Rectal smooth muscle tissue (tissue), 1 donor: Measurements from ENCODE around the gene DNM1L.

ENCODE experiments used
- H3K27ac ChIP-seq: one replicate; pipeline ENCODE4 v1.7.0; 2013; ENCODE audit warnings: low read depth, low read length, inconsistent platforms
- H3K27me3 ChIP-seq: one replicate; pipeline ENCODE4 v1.7.0; 2013; ENCODE audit warnings: low read length; ENCODE audit not compliant: control insufficient read depth, insufficient read depth
- H3K36me3 ChIP-seq: one replicate; pipeline ENCODE4 v1.7.0; 2013; ENCODE audit warnings: low read length; ENCODE audit not compliant: control insufficient read depth, insufficient read depth
- H3K4me1 ChIP-seq: one replicate; pipeline ENCODE4 v1.7.0; 2013; ENCODE audit warnings: low read length; ENCODE audit not compliant: control insufficient read depth, insufficient read depth
- H3K4me3 ChIP-seq: one replicate; pipeline ENCODE4 v1.7.0; 2013; ENCODE audit warnings: low read length
- H3K9ac ChIP-seq: one replicate; pipeline ENCODE4 v1.7.0; 2013; ENCODE audit warnings: low read length

Gene DNM1L

GRCh38 chr12:32679091-32679919, at the start of gene DNM1L:
TSS of gene DNM1L (plus strand) at chr12:32679301. CDS start at chr12:32679364, 63 bp downstream.
- peak within 1 kb of the TSS; percentile 91 for H3K4me3 ChIP-seq
- no peaks in the 10 kb centered on the region for H3K36me3 ChIP-seq
- H3K27me3 ChIP-seq, result no peaks in the 10 kb centered on the region
- H3K27ac ChIP-seq, result peak within 1 kb of the TSS; percentile 86
- peak within 1 kb of the TSS; percentile 88 for H3K9ac ChIP-seq
- peaks cover 10% of the 10 kb centered on the region for H3K4me1 ChIP-seq

- Histone ChIP-seq H3K36me3 (no peaks in the 10 kb centered on the region), H3K4me3 (no peak overlapping the region), H3K27ac (no peak overlapping the region), H3K4me1 (no peaks in the 10 kb centered on the region), H3K27me3 (no peaks in the 10 kb centered on the region), H3K9ac (no peak overlapping the region)
Measured at GRCh38 chr12:32641287-32641901, 37.7 kb upstream of the DNM1L start.

DNA sequence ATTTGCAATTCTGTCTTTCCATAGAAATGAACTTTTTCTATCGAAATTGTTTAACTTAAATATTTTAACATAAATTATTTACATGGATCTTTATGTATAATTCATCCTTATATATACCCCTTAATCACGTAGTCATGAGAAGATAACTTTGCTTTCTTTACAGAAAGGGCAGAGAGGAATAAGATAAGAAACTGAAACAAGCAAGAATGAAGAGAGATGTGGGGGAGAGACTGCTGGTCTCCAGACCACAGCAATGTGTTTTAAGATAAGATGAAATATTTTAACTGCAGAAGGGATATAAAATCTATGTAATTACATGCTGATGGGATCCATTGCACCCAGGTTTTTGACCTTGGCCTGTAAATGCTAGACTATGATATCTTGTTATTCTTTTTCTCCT, 34.7 kb upstream of the DNM1L start:
- H3K9ac ChIP-seq, result no peak overlapping the region
- no peaks in the 10 kb centered on the region for H3K27me3 ChIP-seq
- H3K4me3 ChIP-seq, result no peak overlapping the region
- no peaks in the 10 kb centered on the region for H3K4me1 ChIP-seq
- no peaks in the 10 kb centered on the region for H3K36me3 ChIP-seq
- H3K27ac ChIP-seq, result no peak overlapping the region

- H3K27ac ChIP-seq, result no peak overlapping the region
- H3K4me3 ChIP-seq, result no peak overlapping the region
- H3K4me1 ChIP-seq, result no peaks in the 10 kb centered on the region
- no peaks in the 10 kb centered on the region for H3K27me3 ChIP-seq
- H3K9ac ChIP-seq, result no peak overlapping the region
- no peaks in the 10 kb centered on the region for H3K36me3 ChIP-seq
Measured at GRCh38 chr12:32647275-32647674, 31.8 kb upstream of the DNM1L start.

- H3K9ac ChIP-seq, result no peak overlapping the region
- no peaks in the 10 kb centered on the region for H3K4me1 ChIP-seq
- no peaks in the 10 kb centered on the region for H3K27me3 ChIP-seq
- H3K27ac ChIP-seq, result no peak overlapping the region
- H3K36me3 ChIP-seq, result no peaks in the 10 kb centered on the region
- no peak overlapping the region for H3K4me3 ChIP-seq
Measured at GRCh38 chr12:32650508-32650907, 28.6 kb upstream of the DNM1L start.

- no peak overlapping the region for H3K4me3 ChIP-seq
- H3K27me3 ChIP-seq, result no peaks in the 10 kb centered on the region
- H3K4me1 ChIP-seq, result no peaks in the 10 kb centered on the region
- H3K9ac ChIP-seq, result no peak overlapping the region
- no peak overlapping the region for H3K27ac ChIP-seq
- no peaks in the 10 kb centered on the region for H3K36me3 ChIP-seq
Measured at GRCh38 chr12:32651151-32651955, 27.7 kb upstream of the DNM1L start.

- Histone ChIP-seq H3K27me3 (no peaks in the 10 kb centered on the region), H3K4me1 (no peaks in the 10 kb centered on the region), H3K9ac (no peak overlapping the region), H3K36me3 (no peaks in the 10 kb centered on the region), H3K4me3 (no peak overlapping the region), H3K27ac (no peak overlapping the region)
Measured at GRCh38 chr12:32651956-32652210, 27.2 kb upstream of the DNM1L start.

DNA sequence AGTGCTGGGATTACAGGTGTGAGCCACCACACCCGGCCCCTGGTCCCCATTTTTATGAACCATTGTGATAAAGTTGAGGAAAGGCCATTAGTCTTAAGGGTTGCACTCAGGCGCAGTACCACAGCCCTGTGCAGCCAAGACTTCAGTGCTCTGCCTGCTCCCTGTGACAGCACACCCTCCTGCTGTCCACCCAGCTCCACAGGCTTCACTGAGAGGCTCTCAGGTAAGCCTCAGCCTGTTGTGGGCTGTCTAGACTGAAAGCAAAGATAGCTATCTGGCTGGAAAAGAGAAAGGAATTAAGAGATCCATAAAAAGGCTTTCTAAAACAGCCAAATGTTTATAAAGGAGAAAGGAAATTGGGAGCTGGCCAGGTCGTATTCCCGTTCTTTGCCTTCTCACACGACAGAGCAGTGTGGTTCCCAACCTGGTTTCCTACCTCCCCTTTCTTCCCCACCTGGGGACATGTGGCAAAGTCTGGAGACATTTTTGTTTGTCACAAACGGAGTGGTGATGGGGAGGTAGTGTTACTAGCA, 19.1 kb upstream of the DNM1L start:
- Histone ChIP-seq H3K9ac (no peak overlapping the region), H3K27ac (peak overlapping the region; percentile 55), H3K4me1 (no peaks in the 10 kb centered on the region), H3K36me3 (no peaks in the 10 kb centered on the region), H3K27me3 (no peaks in the 10 kb centered on the region), H3K4me3 (no peak overlapping the region)

- Histone ChIP-seq H3K9ac (no peak overlapping the region), H3K4me3 (no peak overlapping the region), H3K27ac (no peak overlapping the region), H3K27me3 (no peaks in the 10 kb centered on the region), H3K4me1 (no peaks in the 10 kb centered on the region), H3K36me3 (no peaks in the 10 kb centered on the region)
Measured at GRCh38 chr12:32661706-32662105, 17.4 kb upstream of the DNM1L start.

GRCh38 chr12:32662665-32663064, 16.4 kb upstream of the DNM1L start:
- no peak overlapping the region for H3K4me3 ChIP-seq
- no peak overlapping the region for H3K9ac ChIP-seq
- no peaks in the 10 kb centered on the region for H3K4me1 ChIP-seq
- H3K27ac ChIP-seq, result no peak overlapping the region
- no peaks in the 10 kb centered on the region for H3K27me3 ChIP-seq
- H3K36me3 ChIP-seq, result no peaks in the 10 kb centered on the region

GRCh38 chr12:32666018-32666417, 13.1 kb upstream of the DNM1L start:
- Histone ChIP-seq H3K4me3 (no peak overlapping the region), H3K4me1 (no peaks in the 10 kb centered on the region), H3K36me3 (no peaks in the 10 kb centered on the region), H3K27ac (no peak overlapping the region), H3K9ac (no peak overlapping the region), H3K27me3 (no peaks in the 10 kb centered on the region)

DNA sequence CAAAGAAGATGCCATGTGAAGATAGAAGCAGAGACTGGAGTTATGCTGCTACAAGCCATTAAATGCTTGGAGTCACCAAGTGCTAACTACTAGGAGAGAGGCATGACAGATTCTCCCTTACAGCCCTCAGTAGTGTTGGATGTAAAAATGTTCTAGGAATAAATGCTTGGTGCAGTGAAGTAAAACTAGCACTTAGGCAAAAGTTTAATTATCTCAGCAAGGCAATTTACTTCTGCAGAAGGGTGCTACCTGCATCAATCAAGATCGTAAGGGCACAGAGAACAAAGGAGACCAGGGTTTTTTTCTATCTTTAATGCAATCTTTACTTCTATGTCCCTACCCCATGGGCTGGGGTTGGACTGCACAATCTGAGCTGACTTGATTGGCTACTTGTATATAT, 9.5 kb upstream of the DNM1L start:
- H3K9ac ChIP-seq, result no peak overlapping the region
- H3K27me3 ChIP-seq, result no peaks in the 10 kb centered on the region
- H3K36me3 ChIP-seq, result no peaks in the 10 kb centered on the region
- H3K27ac ChIP-seq, result no peak overlapping the region
- no peaks in the 10 kb centered on the region for H3K4me1 ChIP-seq
- H3K4me3 ChIP-seq, result no peak overlapping the region
